K562 (cell line): ENCODE data around the gene HAPLN2. TPM values are rescaled to one million over a fixed set of nuclear protein-coding genes. Genes with fewer than 3 reads are reported as not detected.

Source experiments
- FOXJ3 ChIP-seq: sonication (generic); formaldehyde crosslinking; IDR thresholded peaks from 2 replicates; pipeline ENCODE4 v1.4.0; 2020; ENCODE audit warnings: mild to moderate bottlenecking, missing genetic modification reagents
- HOMEZ ChIP-seq: fragments of 250-450 bp; sonication (Bioruptor Pico); IDR thresholded peaks from 2 replicates; pipeline ENCODE4 v1.4.0; 2020; ENCODE audit warnings: mild to moderate bottlenecking, moderate library complexity
- POLR2A ChIP-seq: fragments of 450-650 bp; conservative IDR thresholded peaks from 2 replicates; pipeline ENCODE4 v1.6.1; 2016
- POLR3A ChIP-seq: IDR thresholded peaks from 2 replicates; pipeline ENCODE4 v1.6.1; 2011; ENCODE audit warnings: borderline replicate concordance, mild to moderate bottlenecking, moderate library complexity; ENCODE audit not compliant: insufficient read length, insufficient read depth; ENCODE audit errors: extremely low read depth
- RBM17 ChIP-seq: fragments of 200-400 bp; formaldehyde crosslinking; IDR thresholded peaks from 2 replicates; pipeline ENCODE4 v1.6.1; 2017; ENCODE audit warnings: low read depth, mild to moderate bottlenecking, low read length, borderline replicate concordance
- RBM22 ChIP-seq: fragments of 200-400 bp; formaldehyde crosslinking; IDR thresholded peaks from 2 replicates; pipeline ENCODE4 v1.6.1; 2018; ENCODE audit warnings: low read length, low read depth; ENCODE audit not compliant: poor library complexity, severe bottlenecking
- ZBTB17 ChIP-seq: fragments of 450-650 bp; formaldehyde crosslinking; IDR thresholded peaks from 2 replicates; pipeline ENCODE4 v1.4.0; 2020; ENCODE audit warnings: mild to moderate bottlenecking
- ZKSCAN1 ChIP-seq: fragments of 150-350 bp; IDR thresholded peaks from 2 replicates; pipeline ENCODE4 v1.6.1; 2016; ENCODE audit warnings: low read depth, low read length
- ZMIZ1 ChIP-seq, 2 experiments: fragments of 150-350 bp in 1 of 2; IDR thresholded peaks; 2 replicates each; pipeline ENCODE4 v1.6.1; 2012 to 2016; ENCODE audit warnings: low read depth in 2 of 2, low read length in 2 of 2, mild to moderate bottlenecking in 1 of 2, moderate library complexity in 1 of 2
- ZNF318 ChIP-seq, 2 experiments: fragments of 450-650 bp; IDR thresholded peaks; 2 replicates each; pipeline ENCODE4 v1.6.1; 2016; ENCODE audit warnings: mild to moderate bottlenecking in 2 of 2, borderline replicate concordance in 1 of 2, low read depth in 1 of 2, moderate library complexity in 1 of 2
- ZNF717 ChIP-seq: fragments of 250-450 bp; sonication (Bioruptor Pico); IDR thresholded peaks from 2 replicates; pipeline ENCODE4 v1.5.0; 2021
- ZNF764 ChIP-seq: fragments of 250-450 bp; sonication (Bioruptor Pico); IDR thresholded peaks from 2 replicates; pipeline ENCODE4 v1.4.0; 2020; ENCODE audit warnings: low read depth, mild to moderate bottlenecking, moderate library complexity
- ZNF77 ChIP-seq: fragments of 250-450 bp; sonication (Bioruptor Pico); IDR thresholded peaks from 2 replicates; pipeline ENCODE4 v1.5.0; 2020
- polyA plus RNA-seq, 8 experiments: library from polyadenylated mRNA; depleted of rRNA in 4 of 8; stranded (reverse) in 5 of 8; unstranded in 3 of 8; fragments of >200 nt; fragmentation: Nextera tagmentation in 2 of 8; fragmentation: Illumina TruSeq in 1 of 8; extraction: Ambion mirVana in 2 of 8; extraction: Trizol in 1 of 8; gene quantifications; 2 replicates each; pipeline versions ENCODE4 v1.2.1 to v1.2.3, GENCODE V29; 2011 to 2014; ENCODE audit warnings: inconsistent platforms in 1 of 8, missing spikeins in 1 of 8
- total RNA-seq, 7 experiments: library from RNA; depleted of rRNA in 6 of 7; stranded (reverse); fragments of >200 nt in 6 of 7; fragmentation: Illumina TruSeq in 2 of 7; extraction: Trizol in 2 of 7; gene quantifications; 2 replicates each; pipeline versions ENCODE4 v1.2.1 to v1.2.3, GENCODE V29; 2011 to 2021; ENCODE audit warnings: low replicate concordance in 1 of 7

HAPLN2 gene
- total and polyA plus RNA-seq, 9 of the 15 experiments (the other 6 are each of a cell fraction or from before 2014, with no cell fraction given), result 0.14 to 5.2 (median 3.8) TPM; not detected in 4

GRCh38 chr1:156657741-156658319, 38.6 kb downstream of the HAPLN2 start (continued):
- no peak for TF ChIP-seq RBM22
- no peak for TF ChIP-seq RBM17
- no peak for TF ChIP-seq ZBTB17 (CRISPR knock-in tag)
- no peak for TF ChIP-seq FOXJ3 (CRISPR knock-in tag)
- TF ChIP-seq ZNF77 (CRISPR knock-in tag), result no peak
- no peak for TF ChIP-seq ZNF717 (CRISPR knock-in tag)
- no peak for TF ChIP-seq POLR3A
- TF ChIP-seq ZNF318 (IDR thresholded peaks at IDR 0.05; ENCODE audit: borderline replicate concordance in 1 of 2, low read depth in 1 of 2), result no peak
- TF ChIP-seq ZKSCAN1, result no peak
- TF ChIP-seq HOMEZ (CRISPR knock-in tag), result no peak
- TF ChIP-seq POLR2A, result peak; percentile 56
- no peak for TF ChIP-seq ZNF764
- TF ChIP-seq ZMIZ1 (IDR thresholded peaks at IDR 0.05; ENCODE audit: low read depth in 2 of 2, low read length in 2 of 2), result no peak
